ENCODE measurements around the gene UBASH3A.
A peak's percentile ranks its signal among the peaks of the same experiment; 100 is the strongest.
"Not testable (repeated sequence)": the region's sequence is repeated elsewhere in the genome, so short reads cannot be mapped to it uniquely, and the experiment has no call there.

The UBASH3A gene

DNA sequence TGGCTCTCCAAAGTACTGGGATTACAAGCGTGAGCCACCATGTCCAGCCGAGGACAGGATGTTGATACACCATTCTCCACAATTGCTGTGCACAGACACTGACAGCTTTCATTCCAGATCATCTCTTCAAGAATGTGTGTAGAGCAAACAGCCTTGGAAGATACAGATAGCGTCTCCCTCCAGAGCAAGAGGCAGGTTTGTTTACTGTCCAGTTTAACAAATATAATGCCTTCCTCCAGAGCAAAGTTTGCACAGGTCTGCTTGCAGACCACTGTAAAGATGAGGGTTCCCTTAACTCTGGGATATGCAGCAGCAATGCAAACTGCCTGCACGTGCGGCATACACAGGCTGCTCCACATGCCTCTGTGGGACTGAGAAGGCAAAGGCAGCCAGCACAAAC is 12.4 kb upstream of the UBASH3A start:
- DNase-seq = no peak

DNA sequence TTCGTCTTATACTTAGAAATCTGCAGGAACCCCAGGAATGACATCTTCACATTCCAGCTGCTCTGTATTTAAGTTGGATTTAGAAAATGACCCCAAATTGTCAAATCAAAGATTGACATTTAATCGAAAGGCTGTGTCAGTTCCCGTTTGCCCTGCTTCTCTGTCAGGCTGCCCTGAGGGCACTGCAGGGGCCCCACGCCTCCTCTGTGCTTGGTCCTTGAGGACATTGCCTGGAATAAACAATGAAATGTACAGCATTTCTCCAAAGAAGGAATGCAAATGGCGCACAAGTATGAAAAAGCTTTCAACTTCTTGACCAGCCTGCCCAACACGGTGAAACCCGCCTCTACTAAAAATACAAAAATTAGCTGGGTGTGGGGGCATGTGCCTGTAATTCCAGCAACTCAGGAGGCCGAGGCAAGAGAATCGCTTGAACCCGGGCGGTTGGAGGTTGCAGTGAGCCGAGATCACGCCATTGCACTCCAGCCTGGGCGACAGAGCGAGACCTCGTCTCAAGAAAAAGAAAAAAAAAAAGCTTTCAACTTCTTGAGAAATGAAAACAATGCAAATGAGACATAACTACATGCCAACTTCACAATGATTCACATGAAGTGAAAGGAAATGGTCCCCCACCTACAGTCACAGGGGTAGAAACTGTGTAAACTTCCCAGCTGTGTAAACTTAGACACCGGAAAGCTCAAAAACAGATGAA is 10.8 kb upstream of the UBASH3A start:
- DNase-seq = no peak

DNA sequence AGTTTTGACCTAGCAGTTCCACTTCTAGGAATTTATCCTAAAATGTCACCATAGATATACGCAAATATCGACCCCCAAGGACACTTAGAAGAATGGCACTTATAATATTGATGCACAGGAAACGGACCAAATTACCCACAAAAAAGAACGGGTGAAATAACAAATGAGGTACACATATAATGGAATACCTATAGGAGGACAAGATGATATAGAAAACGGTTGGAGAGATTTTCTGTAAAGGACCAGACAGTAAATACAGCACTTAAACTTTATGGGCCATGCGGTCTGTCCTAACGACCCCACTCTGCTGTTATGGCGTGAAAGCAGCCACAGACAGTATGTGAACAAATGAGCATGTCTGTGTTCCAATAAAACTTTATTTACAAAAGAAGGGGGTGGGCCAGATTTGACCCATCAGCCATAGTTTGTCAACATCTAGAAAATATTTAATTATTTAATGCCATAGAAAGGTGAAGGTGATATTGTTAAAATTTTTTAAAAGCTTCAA is 10.2 kb upstream of the UBASH3A start:
- no peak for DNase-seq

DNA sequence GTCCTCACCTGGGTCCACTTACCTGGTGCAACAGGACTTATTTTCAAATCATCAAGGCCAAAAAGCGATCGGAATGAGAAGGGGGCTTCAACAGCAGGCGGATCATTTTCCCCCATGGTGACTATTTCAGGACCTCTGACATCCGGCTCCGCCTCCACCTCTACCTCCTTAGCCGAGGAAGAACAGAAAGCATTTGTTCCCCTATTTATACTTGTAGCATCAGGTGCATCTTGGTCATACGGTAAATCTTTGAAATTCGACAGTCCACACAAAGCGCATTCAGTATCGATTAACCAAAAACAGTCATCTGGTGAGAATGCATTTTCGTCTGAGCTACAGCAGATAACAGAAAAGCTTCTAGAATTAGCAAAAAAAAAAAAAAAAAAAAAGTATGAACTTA is 8.4 kb upstream of the UBASH3A start:
- DNase-seq = no peak

DNA sequence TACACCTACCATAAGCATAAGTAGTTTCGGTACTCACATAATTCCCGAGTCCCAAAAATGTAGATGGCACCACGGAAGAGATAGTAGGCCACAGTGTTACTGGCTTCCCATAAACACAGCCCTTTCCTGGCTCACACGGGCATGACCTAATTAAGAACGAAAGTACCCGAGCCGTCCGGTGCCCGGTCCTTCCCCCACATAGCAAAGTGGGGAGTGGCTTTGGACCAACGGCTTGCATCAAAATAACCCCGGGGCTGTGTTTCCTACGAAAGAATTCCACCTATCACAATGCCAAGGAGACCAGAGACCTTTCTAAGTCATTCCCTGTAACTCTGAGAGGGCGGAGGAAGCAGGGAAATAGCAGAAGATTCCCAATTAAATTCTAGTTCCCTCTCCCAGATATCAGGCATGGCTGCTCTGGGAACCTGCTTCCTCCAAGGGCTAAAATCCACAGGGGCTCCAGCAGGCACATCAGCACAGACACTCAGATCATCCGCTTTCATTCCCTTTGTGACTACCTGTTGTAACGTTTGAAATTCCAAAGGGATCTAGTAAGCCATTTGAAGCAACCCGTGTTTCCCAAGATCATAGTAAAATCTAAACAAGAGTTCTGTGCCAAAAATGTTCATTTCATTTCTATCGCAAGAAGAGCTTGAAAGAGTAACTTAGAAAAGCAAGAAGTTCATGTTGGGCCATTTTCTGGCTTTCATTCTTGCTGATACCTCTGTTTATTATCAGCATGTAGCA is 7.6 kb upstream of the UBASH3A start, which contains the start of gene TMPRSS3:
TMPRSS3 (minus strand) TSS at position 148 of the 747 bp plus-strand sequence. CDS start 635 bp downstream, outside the sequence.
- no peak for DNase-seq

DNA sequence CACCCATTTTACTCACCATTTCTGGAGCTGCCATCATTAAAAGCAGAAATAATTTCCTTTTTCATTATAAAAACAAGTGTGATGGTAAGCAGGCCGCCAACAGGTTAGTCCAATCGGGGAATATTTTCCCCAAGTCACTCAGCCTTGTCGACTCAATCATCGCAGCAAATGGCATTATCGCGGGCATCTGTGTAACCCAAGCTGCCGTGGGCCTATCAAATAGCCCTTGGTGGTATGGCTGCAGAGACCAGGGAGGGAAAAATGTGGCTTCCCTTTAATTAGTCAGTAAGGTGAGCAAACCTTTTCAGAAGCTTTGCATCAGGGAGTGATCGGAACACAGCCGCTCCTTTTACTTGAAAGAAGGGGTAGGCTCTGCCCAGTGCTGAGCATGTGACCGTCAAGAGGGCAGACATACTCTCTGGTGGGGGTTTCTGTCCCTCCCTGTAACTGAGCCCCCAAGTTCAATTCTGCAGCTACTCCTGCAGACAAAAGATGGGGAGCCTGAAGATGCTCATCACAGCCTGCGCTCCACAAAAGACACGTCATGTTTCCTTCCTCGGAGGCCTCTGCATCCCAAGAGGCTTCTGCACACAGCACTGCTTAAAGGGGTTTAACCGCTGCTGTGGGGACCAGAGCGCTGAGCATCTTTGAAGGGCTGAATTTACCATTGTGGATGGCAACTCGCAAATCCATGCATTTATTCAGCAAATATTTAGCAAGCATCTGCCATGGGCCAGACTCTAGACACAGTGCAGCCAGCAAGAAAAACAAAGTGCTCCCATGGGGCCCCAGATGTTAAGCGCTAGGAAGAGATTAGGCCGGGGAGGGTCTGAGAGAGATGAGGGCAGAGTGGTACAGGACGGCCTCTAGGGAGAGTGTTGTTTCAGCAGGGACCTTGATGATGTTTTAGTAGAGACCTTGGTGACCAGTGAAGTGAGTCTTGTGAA is 6.6 kb upstream of the UBASH3A start:
- no peak for DNase-seq

DNA sequence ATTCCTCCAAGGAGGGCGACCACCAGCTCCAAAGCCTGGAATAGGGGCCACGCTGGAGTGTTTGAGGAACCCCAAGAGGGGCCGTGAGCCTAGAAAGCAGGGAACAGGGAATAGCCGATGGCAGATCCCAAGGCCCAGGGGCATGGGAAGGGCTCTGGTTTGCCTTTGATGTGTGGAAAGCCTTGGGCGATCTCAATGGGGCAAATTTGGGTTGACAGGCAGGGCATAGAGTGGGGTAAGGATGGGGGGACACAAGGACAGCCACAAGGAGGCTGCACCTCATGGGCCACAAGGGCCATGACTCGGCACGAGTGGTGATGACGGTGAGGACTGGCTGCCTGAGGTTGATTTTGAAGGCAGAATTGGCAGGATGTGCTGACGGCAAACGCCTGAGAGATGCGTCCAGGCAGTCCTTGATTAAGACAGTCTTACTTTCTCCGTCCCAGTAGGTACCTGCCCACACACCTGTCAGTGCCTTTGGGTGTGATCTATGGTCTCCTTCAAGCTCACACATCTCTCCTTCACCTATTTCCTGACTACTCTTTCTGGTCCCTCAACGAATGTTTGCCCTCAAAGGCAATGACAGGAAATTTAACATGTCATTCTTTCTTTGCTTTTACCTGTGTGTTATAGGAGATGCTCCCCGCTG is 5.8 kb upstream of the UBASH3A start:
- DNase-seq = no peak

DNA sequence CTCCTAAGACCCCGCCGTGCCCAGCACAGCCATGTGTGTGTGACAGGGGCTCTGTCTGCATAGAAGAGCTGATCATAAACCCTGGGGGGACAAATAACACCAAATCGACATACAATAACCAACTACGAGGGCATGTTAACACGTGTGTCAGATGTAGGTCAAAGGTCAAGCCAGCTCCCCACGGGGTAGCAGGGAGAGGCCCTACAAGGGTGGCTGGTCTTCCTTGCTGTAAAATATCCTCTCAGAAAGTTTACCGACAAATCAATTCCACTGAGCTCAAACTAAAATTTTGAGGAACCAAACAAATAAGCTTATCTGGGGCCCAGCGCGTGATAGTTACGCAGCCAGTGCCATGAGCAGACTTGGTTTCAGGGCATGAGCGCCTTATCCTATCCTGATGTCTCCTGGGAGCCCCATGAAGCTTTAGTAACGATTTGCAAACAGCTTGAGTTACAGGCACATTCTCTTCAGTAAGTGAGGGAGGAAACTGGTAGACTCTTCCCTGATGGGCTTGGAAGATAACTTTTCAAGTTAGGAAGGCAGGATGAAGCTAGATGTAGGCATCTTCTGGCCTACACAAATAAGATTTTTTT is 5.2 kb upstream of the UBASH3A start:
- DNase-seq = no peak

DNA sequence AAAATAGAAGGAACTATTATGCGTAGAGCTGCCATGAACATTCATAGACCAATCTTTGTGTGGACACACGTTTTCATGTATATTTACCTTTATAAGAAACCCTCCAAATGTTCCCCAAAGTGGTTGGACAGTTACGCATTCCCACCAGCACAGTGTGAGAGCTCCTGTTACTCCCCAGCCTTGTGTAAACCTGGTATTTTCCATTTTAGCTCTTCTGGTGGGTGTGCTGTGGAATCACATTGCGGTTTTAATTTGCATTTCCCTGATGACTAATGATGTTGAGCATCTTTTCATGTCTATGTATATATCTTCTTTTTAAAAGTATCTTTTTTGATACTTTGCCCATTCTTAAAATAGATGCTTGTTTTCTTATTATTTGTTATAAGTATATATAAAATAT is 3.2 kb upstream of the UBASH3A start:
- no peak for DNase-seq

DNA sequence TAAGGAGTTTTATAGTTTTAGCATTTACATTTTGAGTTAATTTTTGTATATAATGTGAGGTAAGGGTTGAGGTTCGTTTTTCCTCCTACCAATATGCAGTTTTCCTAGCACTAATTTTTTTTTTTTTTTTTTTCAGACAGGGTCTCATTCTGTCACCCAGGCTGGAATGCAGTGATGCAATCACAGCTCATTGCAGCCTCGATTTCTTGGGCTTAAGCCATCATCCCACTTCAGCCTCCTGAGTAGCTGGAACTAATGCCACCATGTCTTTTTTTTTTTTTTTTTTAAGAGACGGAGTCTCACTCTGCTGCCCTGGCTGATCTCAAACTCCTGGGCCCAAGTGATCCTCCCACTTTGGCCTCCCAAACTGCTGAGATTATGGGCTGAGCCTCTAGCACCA is 2.5 kb upstream of the UBASH3A start:
- no peak for DNase-seq

DNA sequence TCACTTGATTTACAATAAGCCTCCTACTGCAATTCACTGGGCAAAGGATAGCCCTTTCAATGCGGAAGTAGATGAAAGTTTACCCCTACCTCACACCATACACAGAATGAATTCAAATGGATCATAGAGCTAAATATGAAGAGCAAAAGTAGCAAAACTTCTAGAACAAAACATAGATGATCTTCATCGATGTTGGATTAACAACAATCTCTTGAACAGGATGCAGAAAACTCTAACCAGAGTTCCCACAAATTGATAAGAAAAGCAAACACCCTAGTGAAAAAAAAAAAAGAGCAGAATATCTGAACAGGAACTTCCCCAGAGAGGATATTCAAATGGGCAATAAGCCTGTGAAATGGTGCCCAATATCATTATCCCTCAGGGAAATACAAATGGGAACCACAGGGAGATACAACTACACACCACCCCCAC is 1.9 kb upstream of the UBASH3A start:
- no peak for DNase-seq

DNA sequence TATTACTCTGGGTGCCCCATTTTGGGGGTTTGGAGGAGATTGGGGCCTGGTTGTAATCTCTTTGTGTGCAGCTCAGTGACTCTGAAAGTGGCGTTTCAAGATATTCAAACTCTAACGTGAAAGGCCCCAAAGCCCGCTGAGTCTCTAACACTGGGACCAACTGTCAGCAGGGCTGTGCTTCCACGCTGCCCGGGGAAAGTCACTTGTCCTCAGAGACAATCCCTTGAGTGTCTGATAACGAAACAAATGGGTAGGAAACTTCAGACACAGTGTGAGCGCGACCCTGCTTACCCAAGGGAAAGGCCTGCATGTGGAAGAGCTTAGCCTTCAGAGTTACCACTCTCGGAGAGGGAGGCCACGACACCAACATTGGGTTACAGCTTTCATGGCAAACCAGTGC is 837 bp downstream of the UBASH3A start:
- no peak for DNase-seq

DNA sequence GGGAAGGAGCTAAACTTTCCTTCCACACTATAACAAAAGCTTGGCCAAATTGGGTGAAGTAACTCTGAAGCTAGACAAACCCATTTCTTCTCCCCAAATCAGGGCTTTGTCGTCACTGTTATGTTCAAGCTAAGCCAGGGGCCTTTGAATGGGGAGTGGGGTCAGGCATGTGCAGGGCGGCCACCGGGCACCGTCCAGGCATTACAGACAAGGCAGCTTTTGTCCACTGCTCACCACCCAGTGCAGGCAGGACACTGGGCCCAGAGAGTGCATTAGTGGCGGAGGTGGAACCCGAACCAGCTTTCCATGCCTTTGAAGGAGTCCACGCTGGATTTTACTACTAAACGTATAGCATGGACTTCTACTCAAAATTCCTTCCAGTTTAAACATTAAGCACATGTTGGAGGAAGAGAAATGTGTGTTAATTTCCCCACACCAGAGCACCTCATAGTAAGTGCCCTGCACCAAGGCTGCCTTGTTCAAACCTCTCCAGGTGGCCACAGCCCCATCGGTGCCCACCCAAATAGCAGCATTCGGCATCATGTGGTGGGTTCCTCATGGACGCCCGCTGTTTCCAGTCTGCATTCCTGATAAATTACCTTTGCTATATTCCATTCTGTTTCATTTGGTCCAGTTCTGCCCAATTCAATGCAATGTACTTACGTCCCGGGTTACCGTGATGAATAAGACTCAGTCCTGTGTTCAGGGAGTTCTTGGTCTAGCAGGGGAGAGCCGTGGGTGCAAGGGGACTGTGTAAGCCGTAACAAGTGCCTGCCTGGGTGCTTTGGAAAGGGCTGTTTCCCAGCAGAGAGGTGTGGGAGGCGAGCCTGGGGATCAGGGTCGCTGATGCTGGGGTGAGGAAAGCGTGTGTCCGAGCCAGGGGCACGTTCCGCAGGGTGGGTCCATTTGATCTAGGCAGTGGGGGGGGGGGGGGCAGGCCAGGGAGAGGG is 1.6 kb downstream of the UBASH3A start:
- DNase-seq = no peak

DNA sequence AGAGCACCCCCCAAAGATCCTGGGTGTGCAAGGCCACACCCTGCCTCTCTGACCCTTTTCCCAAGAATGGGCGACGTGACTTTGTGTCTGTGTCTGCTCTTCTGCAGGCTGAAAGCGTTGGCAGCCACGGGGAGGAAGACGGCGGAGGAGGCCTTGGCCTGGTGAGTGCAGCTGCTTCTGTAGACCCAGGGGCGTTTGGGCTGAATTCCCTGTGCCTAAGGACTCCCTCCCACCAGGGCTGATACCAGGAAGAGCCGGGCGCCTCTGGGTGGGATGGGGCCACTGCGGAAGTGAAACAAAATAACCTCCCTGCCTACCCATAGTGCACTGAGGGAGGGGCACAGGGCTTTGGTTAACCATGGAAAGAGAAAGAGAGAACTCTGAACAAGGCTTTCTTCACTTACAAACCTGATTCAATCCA is 2.5 kb downstream of the UBASH3A start:
- DNase-seq = no peak

DNA sequence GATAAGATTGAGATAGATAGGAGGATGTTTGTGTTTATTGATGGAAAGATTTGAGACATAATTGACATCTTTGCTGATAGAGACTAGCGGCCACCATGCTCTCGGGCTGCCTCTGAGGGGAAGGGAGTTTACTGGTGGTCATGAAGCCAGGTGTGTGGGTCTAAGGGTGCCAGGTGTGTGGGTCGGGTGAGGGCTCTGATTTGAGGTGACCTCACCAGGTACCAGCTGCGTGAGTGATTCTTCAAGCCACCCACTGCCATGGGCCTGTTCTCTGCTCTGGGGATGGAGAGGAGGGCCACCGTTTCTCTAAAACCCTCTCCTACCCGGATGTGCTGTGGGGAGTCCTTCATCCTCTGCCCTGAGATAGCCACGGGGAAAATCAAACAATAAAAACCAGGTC is 3.2 kb downstream of the UBASH3A start:
- no peak for DNase-seq

DNA sequence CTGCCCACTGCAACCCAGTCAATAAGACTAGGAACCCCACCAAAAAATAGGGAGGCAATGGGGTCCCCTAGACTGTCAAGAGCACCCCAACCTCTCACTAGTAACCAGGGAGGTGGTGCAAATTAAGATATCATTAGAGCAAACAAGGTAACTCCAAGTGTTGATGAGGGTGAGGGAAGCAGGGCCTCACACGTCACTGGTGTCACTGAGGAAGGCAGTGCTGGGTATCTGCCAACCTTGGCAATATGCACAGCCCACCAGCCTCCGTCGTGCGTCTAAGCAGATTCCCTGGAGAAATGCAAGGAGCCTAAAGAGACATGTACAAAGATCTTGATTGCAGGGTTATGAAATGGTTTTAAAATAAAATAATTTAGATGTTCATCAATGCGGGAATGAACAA is 3.8 kb downstream of the UBASH3A start:
- DNase-seq = no peak

DNA sequence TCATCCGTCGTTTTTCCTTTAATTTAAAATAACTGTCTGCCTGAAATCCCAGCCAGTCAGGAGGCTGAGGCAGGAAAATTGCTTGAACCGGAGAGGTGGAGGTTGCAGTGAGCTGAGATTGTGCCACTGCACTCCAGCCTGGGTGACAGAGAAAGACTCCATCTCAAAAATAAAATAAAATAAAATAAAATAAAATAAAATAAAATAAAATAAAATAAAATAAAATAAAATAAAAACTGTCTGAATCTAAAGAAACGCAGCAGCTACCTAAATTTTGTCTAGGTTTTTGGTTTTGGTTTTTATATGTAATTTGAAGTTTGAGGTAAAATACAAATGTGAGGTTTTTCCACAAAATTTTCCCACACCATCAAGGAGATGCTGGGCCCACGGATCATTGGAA is 5.0 kb downstream of the UBASH3A start:
- not testable (repeated sequence) for DNase-seq

DNA sequence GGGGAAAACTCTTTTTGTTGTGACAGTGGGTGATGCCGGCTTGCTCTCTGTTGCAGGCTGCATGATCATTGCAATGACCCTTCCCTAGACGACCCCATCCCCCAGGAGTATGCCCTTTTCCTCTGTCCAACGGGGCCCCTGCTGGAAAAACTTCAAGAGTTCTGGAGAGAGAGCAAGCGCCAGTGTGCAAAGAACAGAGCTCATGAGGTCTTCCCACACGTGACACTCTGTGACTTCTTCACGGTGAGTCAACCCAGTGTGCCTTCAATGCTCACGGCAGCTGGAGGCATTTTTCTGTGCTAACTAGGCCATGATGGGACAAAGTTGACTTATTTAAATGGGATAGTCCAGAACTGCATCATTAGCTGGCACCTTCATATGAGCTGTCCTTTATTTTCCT is 5.7 kb downstream of the UBASH3A start:
- DNase-seq = no peak

DNA sequence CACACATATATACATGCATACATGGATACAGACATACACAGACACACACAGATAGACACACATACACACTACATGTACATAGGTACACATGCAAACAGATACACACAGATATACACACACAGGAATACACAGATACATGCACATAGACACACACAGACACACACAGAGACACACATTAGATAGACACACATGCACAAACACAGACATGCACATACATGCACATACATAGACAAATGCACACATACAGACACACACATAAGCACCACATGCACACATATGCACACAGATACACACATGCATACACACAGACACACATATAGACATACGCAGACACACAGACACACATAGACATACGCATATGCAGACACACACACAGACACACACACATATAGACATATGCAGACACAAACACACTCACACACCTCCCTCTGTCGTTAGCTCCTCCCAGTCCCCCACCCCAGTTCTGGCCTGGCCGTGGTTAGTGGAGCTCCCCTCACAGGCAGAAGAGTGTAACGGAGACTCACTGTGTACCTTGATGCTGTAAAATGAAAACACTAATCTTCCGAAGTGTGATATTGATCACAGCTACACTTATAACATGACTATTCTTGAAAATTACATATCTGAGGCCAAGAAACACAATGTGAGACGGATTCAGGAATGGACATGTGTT is 7.6 kb downstream of the UBASH3A start:
- DNase-seq = peak; percentile 12

DNA sequence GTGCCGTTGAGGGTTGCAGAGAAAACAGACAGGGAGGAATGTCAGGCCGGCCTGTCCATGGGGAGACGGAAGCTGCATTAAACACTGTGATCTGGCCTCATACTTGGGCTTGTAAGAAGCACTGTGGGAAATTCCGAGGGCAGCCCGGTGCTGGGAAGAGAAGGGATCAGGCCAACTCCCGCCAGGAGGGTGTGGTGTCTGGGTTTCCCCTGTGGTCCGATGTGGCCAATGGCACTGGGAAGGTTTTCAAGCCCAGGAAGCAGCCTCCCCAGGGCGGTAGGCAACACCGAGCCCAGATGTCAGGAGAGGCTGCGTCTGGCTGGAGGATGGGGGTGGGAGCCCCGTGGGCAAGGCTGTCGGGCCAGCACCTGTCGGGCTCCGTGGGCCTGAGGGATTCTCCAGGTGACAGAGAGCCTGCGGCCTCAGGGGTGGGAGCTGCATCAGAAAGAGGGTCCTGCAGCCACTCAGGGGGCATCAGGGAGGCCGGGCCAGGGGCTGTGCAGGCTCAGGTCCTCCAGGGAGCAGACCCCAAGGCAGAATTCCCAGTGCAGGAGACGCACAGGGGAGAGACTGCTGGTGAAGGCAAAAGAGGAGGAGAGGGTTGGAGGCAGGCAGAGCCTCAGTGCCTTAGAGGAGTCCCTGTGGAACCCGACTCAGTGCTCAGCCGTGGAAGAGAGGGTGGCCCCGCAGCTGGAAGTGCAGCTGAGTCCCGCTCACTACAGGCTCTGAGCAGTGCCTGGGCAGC is 8.4 kb downstream of the UBASH3A start:
- no peak for DNase-seq

Data from NCI-H1694 (cell line).